Keratinocyte (primary cell): ENCODE data around the gene RUFY3.

Experiments
- CTCF ChIP-seq, 3 experiments: IDR thresholded peaks in 1 of 3; conservative IDR thresholded peaks in 1 of 3; optimal IDR thresholded peaks in 1 of 3; 2 replicates in 2 of 3; 3 replicates in 1 of 3; pipeline versions ENCODE3 to v1.5.1; 2011; ENCODE audit warnings: low read length in 3 of 3, mild to moderate bottlenecking in 3 of 3, moderate library complexity in 2 of 3, control low read depth in 1 of 3, inconsistent platforms in 1 of 3; ENCODE audit not compliant: insufficient read depth in 2 of 3; ENCODE audit errors: extremely low read depth in 1 of 3
- EZH2 ChIP-seq: IDR thresholded peaks from one replicate; pipeline ENCODE4 v1.6.1; 2012; ENCODE audit warnings: inconsistent platforms, mild to moderate bottlenecking, low read length, moderate library complexity

DNA sequence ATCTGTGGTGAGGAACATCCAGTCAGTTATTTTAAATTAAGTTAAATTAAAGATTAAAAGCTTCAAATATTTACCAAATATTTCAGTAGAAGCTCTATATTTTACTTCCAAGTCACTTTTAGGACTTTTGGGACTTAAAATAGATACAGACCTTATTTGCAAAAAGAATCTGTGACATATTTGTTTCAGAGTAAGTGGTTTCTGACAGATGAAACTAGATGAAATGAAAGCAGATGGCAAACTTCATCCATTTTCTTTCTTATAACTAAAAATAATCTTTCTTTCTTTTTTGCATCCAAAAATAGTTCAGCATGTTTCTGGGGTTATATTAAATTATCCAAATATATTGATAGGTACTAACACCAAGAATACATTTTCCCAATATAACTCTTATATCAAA, 40.1 kb upstream of the RUFY3 start:
- TF ChIP-seq CTCF (optimal IDR thresholded peaks at IDR 0.05 in 1 of 3, IDR thresholded peaks at IDR 0.05 in 1 of 3, conservative IDR thresholded peaks at IDR 0.05 in 1 of 3; ENCODE audit: extremely low read depth in 1 of 3, insufficient read depth in 2 of 3, low read length in 3 of 3) (no peak), EZH2 (no peak)
